HCT116 (cell line): ENCODE data around the gene ANTKMT. TPM values are rescaled to one million over a fixed set of nuclear protein-coding genes. Genes with fewer than 3 reads are reported as not detected.

ENCODE experiments used
- ATAC-seq: fragments of 200-7000 bp; cut with Tn5 transposase; 2 replicates; pipeline ENCODE4 v1.9.1; 2020; ENCODE audit warnings: mild to moderate bottlenecking, moderate library complexity
- BruUV-seq: library from RNA; stranded (reverse); fragments of 400-500 nt; replicated peaks from 2 replicates; lab custom pipeline; 2021; lab: Mats Ljungman, UMichigan
- CTCF ChIA-PET: fragments of 300-600 bp; sonication (Branson Sonifier 250); formaldehyde crosslinking; loops from one replicate; lab custom pipeline; 2021; ENCODE audit warnings: antibody characterized with exemption; lab: Charles Lee
- POLR2A ChIA-PET: fragments of 300-600, 350-600 bp; sonication (Branson Sonifier 250); formaldehyde crosslinking; loops from one replicate; lab custom pipeline; 2021; ENCODE audit warnings: antibody characterized with exemption; lab: Charles Lee
- RAD21 ChIA-PET, 2 experiments: fragments of 300-600 bp; sonication (Branson Sonifier 250); formaldehyde crosslinking; loops; one replicate each; lab custom pipeline; 2023; ENCODE audit warnings: low total read pairs in 2 of 2; ENCODE audit not compliant: uncharacterized antibody in 2 of 2, unreplicated experiment in 2 of 2, low non-redundant PET in 1 of 2; lab: Charles Lee
- DNase-seq: peaks from one replicate; pipeline ENCODE4 v3.0.0-alpha.2; 2010; ENCODE audit warnings: low read depth, low spot score
- H2AFZ ChIP-seq: fragments of 200-600 bp; shearing (Covaris generic), sonication (generic); 2 replicates; pipeline ENCODE4 v1.6.1; 2017; ENCODE audit warnings: low read depth, mixed run types, mixed read lengths, antibody characterized with exemption, low read length; ENCODE audit not compliant: poor library complexity, severe bottlenecking
- H3K27ac ChIP-seq: 2 replicates; pipeline ENCODE4 v1.5.1; 2012; ENCODE audit warnings: low read depth, low read length
- H3K27me3 ChIP-seq: fragments of 200-600 bp; sonication (generic); 2 replicates; pipeline ENCODE4 v1.6.1; 2016; ENCODE audit warnings: mixed run types, low read length, mixed read lengths; ENCODE audit not compliant: insufficient read depth
- H3K36me3 ChIP-seq, 2 experiments: fragments of 200-500 bp in 1 of 2; fragments of 200-600 bp in 1 of 2; sonication (Bioruptor generic) in 1 of 2; sonication (generic) in 1 of 2; 2 replicates each; pipeline versions ENCODE4 v1.5.1 to v1.6.1; 2014 to 2016; ENCODE audit warnings: low read length in 2 of 2, inconsistent platforms in 1 of 2, mixed read lengths in 1 of 2, mixed run types in 1 of 2; ENCODE audit not compliant: insufficient read depth in 2 of 2, control insufficient read depth in 1 of 2
- H3K4me1 ChIP-seq, 2 experiments: fragments of 200-600 bp in 1 of 2; sonication (generic) in 1 of 2; 2 replicates each; pipeline versions ENCODE4 v1.5.1 to v1.6.1; 2012 to 2017; ENCODE audit warnings: low read length in 2 of 2, inconsistent platforms in 1 of 2, mild to moderate bottlenecking in 1 of 2, mixed read lengths in 1 of 2, mixed run types in 1 of 2, moderate library complexity in 1 of 2; ENCODE audit not compliant: insufficient read depth in 2 of 2, control insufficient read depth in 1 of 2
- H3K4me2 ChIP-seq: fragments of 200-600 bp; sonication (generic); 2 replicates; pipeline ENCODE4 v1.6.1; 2017; ENCODE audit warnings: mixed run types, low read length, mixed read lengths
- H3K4me3 ChIP-seq, 2 experiments: fragments of 200-600 bp in 1 of 2; sonication (generic) in 1 of 2; replicated peaks in 1 of 2; 2 replicates each; pipeline ENCODE4 v1.5.1; 2011 to 2016; ENCODE audit warnings: low read length in 2 of 2, control low read depth in 1 of 2, low read depth in 1 of 2, mild to moderate bottlenecking in 1 of 2, mixed read lengths in 1 of 2, mixed run types in 1 of 2
- H3K79me2 ChIP-seq: fragments of 200-600 bp; sonication (generic); 2 replicates; pipeline ENCODE4 v1.6.1; 2017; ENCODE audit warnings: mild to moderate bottlenecking, mixed run types, low read length, moderate library complexity, mixed read lengths; ENCODE audit not compliant: insufficient read depth
- H3K9ac ChIP-seq: fragments of 200-600 bp; sonication (generic); 2 replicates; pipeline ENCODE4 v1.6.1; 2016; ENCODE audit warnings: low read length, mixed read lengths
- H3K9me2 ChIP-seq: fragments of 200-600 bp; sonication (generic), shearing (Covaris generic); 2 replicates; pipeline ENCODE4 v1.6.1; 2017; ENCODE audit warnings: mixed run types, mild to moderate bottlenecking, moderate library complexity; ENCODE audit not compliant: insufficient read depth
- H3K9me3 ChIP-seq, 2 experiments: fragments of 200-500 bp in 1 of 2; fragments of 200-600 bp in 1 of 2; sonication (Bioruptor generic) in 1 of 2; sonication (generic) in 1 of 2; 2 replicates each; pipeline ENCODE4 v1.6.1; 2014 to 2017; ENCODE audit warnings: low read length in 2 of 2, mixed read lengths in 2 of 2, inconsistent platforms in 1 of 2, low read depth in 1 of 2, mild to moderate bottlenecking in 1 of 2, mixed run types in 1 of 2, moderate library complexity in 1 of 2; ENCODE audit not compliant: control insufficient read depth in 1 of 2, insufficient read depth in 1 of 2
- H4K20me1 ChIP-seq: fragments of 200-600 bp; sonication (generic), shearing (Covaris generic); 2 replicates; pipeline ENCODE4 v1.6.1; 2017; ENCODE audit warnings: mixed run types, mild to moderate bottlenecking, moderate library complexity; ENCODE audit not compliant: insufficient read depth
- CBX3 ChIP-seq: IDR thresholded peaks from 2 replicates; pipeline ENCODE4 v1.6.1; 2012; ENCODE audit warnings: low read depth
- CEBPB ChIP-seq: IDR thresholded peaks from 2 replicates; pipeline ENCODE4 v1.6.1; 2012; ENCODE audit warnings: low read depth
- CTCF ChIP-seq, 3 experiments: fragments of 200-600 bp in 1 of 3; sonication (generic) in 1 of 3; IDR thresholded peaks in 2 of 3; conservative IDR thresholded peaks in 1 of 3; 2 replicates each; pipeline ENCODE4 v1.5.1; 2012 to 2017; ENCODE audit warnings: low read depth in 2 of 3, low read length in 2 of 3, antibody characterized with exemption in 1 of 3, borderline replicate concordance in 1 of 3, control low read depth in 1 of 3, mild to moderate bottlenecking in 1 of 3, mixed read lengths in 1 of 3, mixed run types in 1 of 3, moderate library complexity in 1 of 3; ENCODE audit not compliant: insufficient read depth in 1 of 3
- EGR1 ChIP-seq: IDR thresholded peaks from 2 replicates; pipeline ENCODE4 v1.6.1; 2012; ENCODE audit warnings: low read depth
- ELF1 ChIP-seq: IDR thresholded peaks from 2 replicates; pipeline ENCODE4 v1.6.1; 2012; ENCODE audit warnings: low read depth, borderline replicate concordance
- EZH2 ChIP-seq: fragments of 200-600 bp; sonication (generic); IDR thresholded peaks from 2 replicates; pipeline ENCODE4 v1.6.1; 2017; ENCODE audit warnings: antibody characterized with exemption, mixed run types
- EZH2phosphoT487 ChIP-seq: fragments of 200-600 bp; IDR thresholded peaks from 2 replicates; pipeline ENCODE4 v1.6.1; 2018; ENCODE audit warnings: antibody characterized with exemption, borderline replicate concordance
- FOSL1 ChIP-seq: IDR thresholded peaks from 2 replicates; pipeline ENCODE4 v1.6.1; 2012; ENCODE audit warnings: low read depth
- JUND ChIP-seq: IDR thresholded peaks from 2 replicates; pipeline ENCODE4 v1.6.1; 2012
- MAX ChIP-seq: IDR thresholded peaks from 2 replicates; pipeline ENCODE4 v1.6.1; 2012
- POLR2A ChIP-seq: IDR thresholded peaks from 2 replicates; pipeline ENCODE4 v1.7.0; 2011; ENCODE audit warnings: borderline replicate concordance; ENCODE audit not compliant: insufficient read depth, insufficient read length; ENCODE audit errors: extremely low read depth
- POLR2AphosphoS5 ChIP-seq: IDR thresholded peaks from 2 replicates; pipeline ENCODE4 v1.6.1; 2011; ENCODE audit warnings: mild to moderate bottlenecking, low read depth, low read length, moderate library complexity
- RAD21 ChIP-seq: IDR thresholded peaks from 2 replicates; pipeline ENCODE4 v1.6.1; 2012; ENCODE audit warnings: low read depth, mild to moderate bottlenecking
- SIN3A ChIP-seq: IDR thresholded peaks from 2 replicates; pipeline ENCODE4 v1.6.1; 2012; ENCODE audit warnings: low read depth
- SP1 ChIP-seq: IDR thresholded peaks from 2 replicates; pipeline ENCODE4 v1.6.1; 2012; ENCODE audit warnings: low read depth
- SRF ChIP-seq: IDR thresholded peaks from 2 replicates; pipeline ENCODE4 v1.6.1; 2012; ENCODE audit warnings: low read depth
- TCF7L2 ChIP-seq: IDR thresholded peaks from 2 replicates; pipeline ENCODE4 v1.7.0; 2011; ENCODE audit warnings: borderline replicate concordance, inconsistent platforms; ENCODE audit not compliant: insufficient read depth, insufficient read length; ENCODE audit errors: extremely low read depth
- YY1 ChIP-seq: IDR thresholded peaks from 2 replicates; pipeline ENCODE4 v1.6.1; 2011; ENCODE audit warnings: low read length, low read depth, moderate library complexity, mild to moderate bottlenecking; ENCODE audit not compliant: insufficient replicate concordance; ENCODE audit errors: extremely low read depth
- ZBTB33 ChIP-seq: IDR thresholded peaks from 2 replicates; pipeline ENCODE4 v1.6.1; 2011; ENCODE audit warnings: mild to moderate bottlenecking, low read length, moderate library complexity; ENCODE audit not compliant: insufficient replicate concordance; ENCODE audit errors: extremely low read depth
- ZNF274 ChIP-seq: fragments of 200-500 bp; sonication (Bioruptor generic); IDR thresholded peaks from 2 replicates; pipeline ENCODE4 v1.6.1; 2014; ENCODE audit warnings: mild to moderate bottlenecking, low read depth, low read length, inconsistent platforms
- intact Hi-C: fragments of 100-400 bp; cut with micrococcal nuclease; formaldehyde crosslinking; loops from 2 replicates; pipeline ENCODE4 v1.10.0; 2022
- total RNA-seq: library from RNA; stranded (reverse); gene quantifications from one replicate; pipeline ENCODE4 v1.2.1, GENCODE V29; 2021; ENCODE audit not compliant: unreplicated experiment

Gene ANTKMT
- total RNA-seq, 1 experiment from 2014 or later = 65.4 TPM

GRCh38 chr16:769934-770333 lies 49.0 kb downstream of the ANTKMT start:
- peaks cover 22 to 27% of the 10 kb centered on the region in 2 experiments for H3K4me1 ChIP-seq
- no peak for DNase-seq
- H3K36me3 ChIP-seq = peaks cover 7 to 11% of the 10 kb centered on the region in 2 experiments; a peak in 3 of 4 replicates
- intact Hi-C loops = no loop called here
- H3K27ac ChIP-seq = no peak overlapping the region
- H3K9me2 ChIP-seq = no peaks in the 10 kb centered on the region
- no TSS peak for BruUV-seq
- H4K20me1 ChIP-seq = no peaks in the 10 kb centered on the region
- no peaks in the 10 kb centered on the region for H3K79me2 ChIP-seq
- POLR2A ChIA-PET = no interaction called here
- no peak overlapping the region for H3K4me2 ChIP-seq
- no peak overlapping the region for H3K9ac ChIP-seq
- TF ChIP-seq POLR2A (no peak), MAX (no peak), SRF (no peak), TCF7L2 (no peak), CEBPB (no peak), SP1 (no peak), ZBTB33 (no peak), YY1 (no peak), JUND (no peak), FOSL1 (no peak), RAD21 (no peak), EZH2phosphoT487 (no peak), SIN3A (no peak), EGR1 (no peak), CTCF (IDR thresholded peaks at IDR 0.05 in 2 of 3, conservative IDR thresholded peaks at IDR 0.05 in 1 of 3; ENCODE audit: borderline replicate concordance in 1 of 3, insufficient read depth in 1 of 3, low read depth in 2 of 3, low read length in 2 of 3) (no peak), ELF1 (no peak), EZH2 (no peak), CBX3 (no peak), POLR2AphosphoS5 (no peak), ZNF274 (no peak)
- TF ChIP-seq, all 23 proteins: peak for 0
- H3K4me3 ChIP-seq = no peak overlapping the region
- no peak for ATAC-seq
- H3K9me3 ChIP-seq = no peaks in the 10 kb centered on the region
- no peaks in the 10 kb centered on the region for H3K27me3 ChIP-seq
- ChIA-PET CTCF (no interaction called here), RAD21 (no interaction called here)
- H2AFZ ChIP-seq = no peak overlapping the region
